ENCODE results near the gene EPG5.

EPG5 gene

DNA sequence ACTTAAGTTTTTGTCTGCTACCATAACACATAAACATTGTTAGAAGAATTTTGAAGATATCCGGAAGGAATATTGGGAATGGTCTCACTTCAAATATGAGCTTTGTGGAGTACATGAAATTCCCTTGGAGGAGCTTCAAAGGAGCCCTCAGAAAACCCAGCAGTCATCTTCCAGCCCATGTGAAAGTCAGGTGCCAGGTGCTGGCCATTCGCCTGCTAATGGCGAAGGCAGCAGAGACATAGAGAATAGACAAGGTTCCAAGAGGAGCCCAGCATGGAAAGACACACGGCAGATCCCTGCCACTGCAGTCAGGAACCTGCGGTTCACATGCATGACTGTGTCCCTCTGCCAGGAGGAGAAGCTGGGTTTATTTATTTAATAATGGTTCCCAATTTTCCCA, 40.0 kb upstream of the EPG5 start:
- TF ChIP-seq, protein P1, sequence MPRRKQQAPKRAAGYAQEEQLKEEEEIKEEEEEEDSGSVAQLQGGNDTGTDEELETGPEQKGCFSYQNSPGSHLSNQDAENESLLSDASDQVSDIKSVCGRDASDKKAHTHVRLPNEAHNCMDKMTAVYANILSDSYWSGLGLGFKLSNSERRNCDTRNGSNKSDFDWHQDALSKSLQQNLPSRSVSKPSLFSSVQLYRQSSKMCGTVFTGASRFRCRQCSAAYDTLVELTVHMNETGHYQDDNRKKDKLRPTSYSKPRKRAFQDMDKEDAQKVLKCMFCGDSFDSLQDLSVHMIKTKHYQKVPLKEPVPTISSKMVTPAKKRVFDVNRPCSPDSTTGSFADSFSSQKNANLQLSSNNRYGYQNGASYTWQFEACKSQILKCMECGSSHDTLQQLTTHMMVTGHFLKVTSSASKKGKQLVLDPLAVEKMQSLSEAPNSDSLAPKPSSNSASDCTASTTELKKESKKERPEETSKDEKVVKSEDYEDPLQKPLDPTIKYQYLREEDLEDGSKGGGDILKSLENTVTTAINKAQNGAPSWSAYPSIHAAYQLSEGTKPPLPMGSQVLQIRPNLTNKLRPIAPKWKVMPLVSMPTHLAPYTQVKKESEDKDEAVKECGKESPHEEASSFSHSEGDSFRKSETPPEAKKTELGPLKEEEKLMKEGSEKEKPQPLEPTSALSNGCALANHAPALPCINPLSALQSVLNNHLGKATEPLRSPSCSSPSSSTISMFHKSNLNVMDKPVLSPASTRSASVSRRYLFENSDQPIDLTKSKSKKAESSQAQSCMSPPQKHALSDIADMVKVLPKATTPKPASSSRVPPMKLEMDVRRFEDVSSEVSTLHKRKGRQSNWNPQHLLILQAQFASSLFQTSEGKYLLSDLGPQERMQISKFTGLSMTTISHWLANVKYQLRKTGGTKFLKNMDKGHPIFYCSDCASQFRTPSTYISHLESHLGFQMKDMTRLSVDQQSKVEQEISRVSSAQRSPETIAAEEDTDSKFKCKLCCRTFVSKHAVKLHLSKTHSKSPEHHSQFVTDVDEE (CRISPR knock-in tag; IDR thresholded peaks at IDR 0.05) = no peak
- no peak for TF ChIP-seq ZFP30 (CRISPR knock-in tag; IDR thresholded peaks at IDR 0.05)
- ATAC-seq = no peak

DNA sequence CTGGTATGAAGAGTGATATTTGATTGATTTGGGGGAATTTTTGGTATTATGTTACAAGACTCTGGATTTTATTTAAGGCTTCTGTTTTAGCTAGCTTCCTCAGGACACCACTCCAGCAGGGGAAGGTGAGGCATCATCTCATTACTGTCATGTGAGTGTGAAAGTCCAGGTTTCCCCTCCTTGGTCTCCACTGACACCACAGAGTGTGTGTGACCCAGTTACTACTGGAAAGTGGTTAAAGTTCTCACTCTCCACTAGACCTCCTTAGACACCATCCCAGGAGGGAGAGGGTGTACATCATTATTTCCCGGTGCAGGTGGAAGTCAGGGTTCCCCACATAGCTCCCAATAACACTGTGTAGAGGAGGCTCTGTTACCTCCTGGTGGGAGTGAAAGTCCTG, 35.8 kb upstream of the EPG5 start:
- no peak for ATAC-seq
- TF ChIP-seq CSDC2 (CRISPR knock-in tag; IDR thresholded peaks at IDR 0.05) (no peak), TCF4 (CRISPR knock-in tag; IDR thresholded peaks at IDR 0.05; ENCODE audit: borderline replicate concordance) (no peak)

- no peak for ATAC-seq
- TF ChIP-seq, protein P2, sequence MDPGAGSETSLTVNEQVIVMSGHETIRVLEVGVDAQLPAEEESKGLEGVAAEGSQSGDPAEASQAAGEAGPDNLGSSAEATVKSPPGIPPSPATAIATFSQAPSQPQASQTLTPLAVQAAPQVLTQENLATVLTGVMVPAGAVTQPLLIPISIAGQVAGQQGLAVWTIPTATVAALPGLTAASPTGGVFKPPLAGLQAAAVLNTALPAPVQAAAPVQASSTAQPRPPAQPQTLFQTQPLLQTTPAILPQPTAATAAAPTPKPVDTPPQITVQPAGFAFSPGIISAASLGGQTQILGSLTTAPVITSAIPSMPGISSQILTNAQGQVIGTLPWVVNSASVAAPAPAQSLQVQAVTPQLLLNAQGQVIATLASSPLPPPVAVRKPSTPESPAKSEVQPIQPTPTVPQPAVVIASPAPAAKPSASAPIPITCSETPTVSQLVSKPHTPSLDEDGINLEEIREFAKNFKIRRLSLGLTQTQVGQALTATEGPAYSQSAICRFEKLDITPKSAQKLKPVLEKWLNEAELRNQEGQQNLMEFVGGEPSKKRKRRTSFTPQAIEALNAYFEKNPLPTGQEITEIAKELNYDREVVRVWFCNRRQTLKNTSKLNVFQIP (CRISPR knock-in tag; IDR thresholded peaks at IDR 0.05; ENCODE audit: borderline replicate concordance, low read depth) = no peak
- no peak for TF ChIP-seq CSDC2 (CRISPR knock-in tag; IDR thresholded peaks at IDR 0.05)
- TF ChIP-seq TOX (CRISPR knock-in tag; IDR thresholded peaks at IDR 0.05; ENCODE audit: borderline replicate concordance) = no peak
- no peak for TF ChIP-seq ZNF70 (CRISPR knock-in tag; IDR thresholded peaks at IDR 0.05)
- no peak for TF ChIP-seq RARB (CRISPR knock-in tag; IDR thresholded peaks at IDR 0.05)
- no peak for TF ChIP-seq ZFP30 (CRISPR knock-in tag; IDR thresholded peaks at IDR 0.05)
- TF ChIP-seq, protein P1 (CRISPR knock-in tag; IDR thresholded peaks at IDR 0.05) = no peak
- no peak for TF ChIP-seq CSRNP3 (CRISPR knock-in tag; IDR thresholded peaks at IDR 0.05)
- no peak for TF ChIP-seq ZNF565 (CRISPR knock-in tag; conservative IDR thresholded peaks at IDR 0.05; ENCODE audit: low read depth)
- no peak for TF ChIP-seq ESRRG (CRISPR knock-in tag; IDR thresholded peaks at IDR 0.05)
- no peak for TF ChIP-seq ZFP3 (CRISPR knock-in tag; IDR thresholded peaks at IDR 0.05)
- no peak for TF ChIP-seq PPARA (CRISPR knock-in tag; IDR thresholded peaks at IDR 0.05; ENCODE audit: borderline replicate concordance)
- TF ChIP-seq BACH2 (CRISPR knock-in tag; IDR thresholded peaks at IDR 0.05; ENCODE audit: borderline replicate concordance) = no peak
- TF ChIP-seq PATZ1 (CRISPR knock-in tag; IDR thresholded peaks at IDR 0.05; ENCODE audit: borderline replicate concordance) = no peak
- no peak for TF ChIP-seq ARNTL (CRISPR knock-in tag; IDR thresholded peaks at IDR 0.05; ENCODE audit: borderline replicate concordance, low read depth)
- TF ChIP-seq ZNF8 (CRISPR knock-in tag; IDR thresholded peaks at IDR 0.05) = no peak
- no peak for TF ChIP-seq TCF4 (CRISPR knock-in tag; IDR thresholded peaks at IDR 0.05; ENCODE audit: borderline replicate concordance)
- no peak for TF ChIP-seq OSR1 (CRISPR knock-in tag; IDR thresholded peaks at IDR 0.05)
- TF ChIP-seq GLIS3 (CRISPR knock-in tag; IDR thresholded peaks at IDR 0.05) = no peak
- TF ChIP-seq SNAI2 (CRISPR knock-in tag; IDR thresholded peaks at IDR 0.05) = no peak
These were observed 34.8 kb upstream of the EPG5 start for GRCh38 chr18:46001892-46002291.

All from SK-N-SH treated with all-trans-retinoic acid at 6 μM for 48 hours (cell line).